ENCODE measurements around the gene SLC6A8. TPM values are rescaled to one million over a fixed set of nuclear protein-coding genes. Genes with fewer than 3 reads are reported as not detected.

The SLC6A8 gene
- polyA plus RNA-seq, 2 of the 4 experiments (the other 2 are of a cell fraction): 2.0 to 6.1 TPM

DNA sequence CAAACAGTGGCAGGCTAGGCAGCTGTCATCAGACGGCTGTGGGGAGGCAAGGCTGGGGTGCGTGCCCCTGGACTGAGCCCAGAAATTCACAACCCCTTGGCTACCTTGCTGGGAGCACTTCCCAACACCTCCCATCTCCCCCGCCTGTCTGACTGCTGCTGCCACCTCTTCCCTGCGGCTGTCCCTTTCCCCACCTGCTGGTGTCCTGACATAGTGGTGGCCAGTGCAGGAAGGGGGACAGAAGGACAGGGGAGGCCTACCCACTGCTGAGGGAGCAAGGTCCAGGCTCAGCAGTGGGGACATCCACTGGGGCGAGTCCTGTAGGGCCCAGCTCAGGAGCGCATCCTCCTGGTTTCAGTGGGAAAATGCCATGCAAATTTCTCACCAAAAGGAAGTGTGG, 40.4 kb downstream of the SLC6A8 start:
- H3K9me3 ChIP-seq: no peaks in the 10 kb centered on the region
- DNase-seq (ENCODE audit: low read depth in 1 of 2, low spot score in 1 of 2) (no peak), ATAC-seq (no peak), FAIRE-seq (no peak)
- H3K27ac ChIP-seq: no peak overlapping the region
- 91% methylated on average over 5 of the region's 6 CpGs for WGBS (ENCODE audit: missing lambda C conversion rate)
- no peak for TF ChIP-seq RFX5 (IDR thresholded peaks at IDR 0.05)
- TF ChIP-seq CHD4 (IDR thresholded peaks at IDR 0.05; ENCODE audit: borderline replicate concordance): no peak
- no peak for TF ChIP-seq GATA3 (IDR thresholded peaks at IDR 0.05; ENCODE audit: borderline replicate concordance)
- TF ChIP-seq, protein P1, sequence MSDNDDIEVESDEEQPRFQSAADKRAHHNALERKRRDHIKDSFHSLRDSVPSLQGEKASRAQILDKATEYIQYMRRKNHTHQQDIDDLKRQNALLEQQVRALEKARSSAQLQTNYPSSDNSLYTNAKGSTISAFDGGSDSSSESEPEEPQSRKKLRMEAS (IDR thresholded peaks at IDR 0.05): no peak
- no peak for TF ChIP-seq KDM5A (IDR thresholded peaks at IDR 0.05)
- TF ChIP-seq, protein P2, sequence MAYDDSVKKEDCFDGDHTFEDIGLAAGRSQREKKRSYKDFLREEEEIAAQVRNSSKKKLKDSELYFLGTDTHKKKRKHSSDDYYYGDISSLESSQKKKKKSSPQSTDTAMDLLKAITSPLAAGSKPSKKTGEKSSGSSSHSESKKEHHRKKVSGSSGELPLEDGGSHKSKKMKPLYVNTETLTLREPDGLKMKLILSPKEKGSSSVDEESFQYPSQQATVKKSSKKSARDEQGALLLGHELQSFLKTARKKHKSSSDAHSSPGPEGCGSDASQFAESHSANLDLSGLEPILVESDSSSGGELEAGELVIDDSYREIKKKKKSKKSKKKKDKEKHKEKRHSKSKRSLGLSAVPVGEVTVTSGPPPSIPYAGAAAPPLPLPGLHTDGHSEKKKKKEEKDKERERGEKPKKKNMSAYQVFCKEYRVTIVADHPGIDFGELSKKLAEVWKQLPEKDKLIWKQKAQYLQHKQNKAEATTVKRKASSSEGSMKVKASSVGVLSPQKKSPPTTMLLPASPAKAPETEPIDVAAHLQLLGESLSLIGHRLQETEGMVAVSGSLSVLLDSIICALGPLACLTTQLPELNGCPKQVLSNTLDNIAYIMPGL (CRISPR knock-in tag; IDR thresholded peaks at IDR 0.05; ENCODE audit: borderline replicate concordance): no peak
- no peak for TF ChIP-seq MYC (IDR thresholded peaks at IDR 0.05; ENCODE audit: borderline replicate concordance, low read length)
- TF ChIP-seq, protein P3, sequence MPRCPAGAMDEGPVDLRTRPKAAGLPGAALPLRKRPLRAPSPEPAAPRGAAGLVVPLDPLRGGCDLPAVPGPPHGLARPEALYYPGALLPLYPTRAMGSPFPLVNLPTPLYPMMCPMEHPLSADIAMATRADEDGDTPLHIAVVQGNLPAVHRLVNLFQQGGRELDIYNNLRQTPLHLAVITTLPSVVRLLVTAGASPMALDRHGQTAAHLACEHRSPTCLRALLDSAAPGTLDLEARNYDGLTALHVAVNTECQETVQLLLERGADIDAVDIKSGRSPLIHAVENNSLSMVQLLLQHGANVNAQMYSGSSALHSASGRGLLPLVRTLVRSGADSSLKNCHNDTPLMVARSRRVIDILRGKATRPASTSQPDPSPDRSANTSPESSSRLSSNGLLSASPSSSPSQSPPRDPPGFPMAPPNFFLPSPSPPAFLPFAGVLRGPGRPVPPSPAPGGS (IDR thresholded peaks at IDR 0.05): no peak
- H3K4me1 ChIP-seq: peaks cover 16% of the 10 kb centered on the region
- POLR2A ChIA-PET: no interaction called here
- no peak overlapping the region for H3K4me2 ChIP-seq
- no peak overlapping the region for H3K4me3 ChIP-seq
- CTCF ChIA-PET: interaction anchor here (0.9 to 1.2 kb wide), 2 partner anchors 20 to 83 kb away, joined by 3 to 4 read pairs; no protein-coding TSS in a partner anchor

DNA sequence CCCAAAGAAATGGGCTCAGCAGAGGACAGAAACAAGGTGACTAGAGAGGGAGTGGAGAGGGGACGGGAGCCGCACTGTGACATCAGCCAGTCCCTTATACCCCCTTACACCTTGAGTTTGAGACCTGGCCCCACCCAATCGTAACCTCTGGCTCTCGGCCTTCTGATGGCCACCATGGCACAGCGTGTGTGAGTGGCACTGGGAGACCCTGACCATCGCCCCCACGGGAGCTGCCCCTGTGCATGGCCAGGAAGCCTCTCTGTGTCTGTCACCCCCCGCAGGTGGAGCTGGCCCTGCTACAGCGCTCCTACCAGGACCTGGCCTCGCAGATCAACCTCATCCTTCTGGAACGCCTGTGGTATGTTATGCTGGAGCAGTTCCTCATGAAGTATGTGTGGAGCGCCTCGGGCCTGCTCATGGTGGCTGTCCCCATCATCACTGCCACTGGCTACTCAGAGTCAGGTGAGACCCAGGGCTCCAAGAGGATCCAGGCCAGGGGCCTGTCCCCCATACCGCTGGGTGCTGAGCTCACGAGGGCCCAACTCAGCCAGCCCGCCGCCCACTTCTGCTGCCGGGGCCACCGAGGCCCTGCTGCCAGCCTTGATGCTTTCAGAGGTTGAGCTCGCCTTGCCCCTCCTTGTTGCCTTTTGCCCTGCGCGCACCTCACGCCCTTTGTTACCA, 41.4 kb downstream of the SLC6A8 start:
- ChIA-PET CTCF (no interaction called here), POLR2A (no interaction called here)
- H3K4me3 ChIP-seq: no peak overlapping the region
- peaks cover 16% of the 10 kb centered on the region for H3K4me1 ChIP-seq
- FAIRE-seq (no peak), ATAC-seq (no peak), DNase-seq (ENCODE audit: low read depth in 1 of 2, low spot score in 1 of 2) (no peak)
- H3K27ac ChIP-seq: no peak overlapping the region
- TF ChIP-seq RARB (CRISPR knock-in tag; IDR thresholded peaks at IDR 0.05): no peak
- no peak for TF ChIP-seq EHMT2 (IDR thresholded peaks at IDR 0.05; ENCODE audit: low read depth)
- no peak for TF ChIP-seq MAFK (IDR thresholded peaks at IDR 0.05; ENCODE audit: partially characterized antibody)
- TF ChIP-seq EHF (CRISPR knock-in tag; IDR thresholded peaks at IDR 0.05): no peak
- TF ChIP-seq TP53 (CRISPR knock-in tag; IDR thresholded peaks at IDR 0.05): no peak
- TF ChIP-seq PHF8 (IDR thresholded peaks at IDR 0.05; ENCODE audit: borderline replicate concordance, low read depth): no peak
- TF ChIP-seq, protein P3 (IDR thresholded peaks at IDR 0.05): no peak
- TF ChIP-seq, protein P4, sequence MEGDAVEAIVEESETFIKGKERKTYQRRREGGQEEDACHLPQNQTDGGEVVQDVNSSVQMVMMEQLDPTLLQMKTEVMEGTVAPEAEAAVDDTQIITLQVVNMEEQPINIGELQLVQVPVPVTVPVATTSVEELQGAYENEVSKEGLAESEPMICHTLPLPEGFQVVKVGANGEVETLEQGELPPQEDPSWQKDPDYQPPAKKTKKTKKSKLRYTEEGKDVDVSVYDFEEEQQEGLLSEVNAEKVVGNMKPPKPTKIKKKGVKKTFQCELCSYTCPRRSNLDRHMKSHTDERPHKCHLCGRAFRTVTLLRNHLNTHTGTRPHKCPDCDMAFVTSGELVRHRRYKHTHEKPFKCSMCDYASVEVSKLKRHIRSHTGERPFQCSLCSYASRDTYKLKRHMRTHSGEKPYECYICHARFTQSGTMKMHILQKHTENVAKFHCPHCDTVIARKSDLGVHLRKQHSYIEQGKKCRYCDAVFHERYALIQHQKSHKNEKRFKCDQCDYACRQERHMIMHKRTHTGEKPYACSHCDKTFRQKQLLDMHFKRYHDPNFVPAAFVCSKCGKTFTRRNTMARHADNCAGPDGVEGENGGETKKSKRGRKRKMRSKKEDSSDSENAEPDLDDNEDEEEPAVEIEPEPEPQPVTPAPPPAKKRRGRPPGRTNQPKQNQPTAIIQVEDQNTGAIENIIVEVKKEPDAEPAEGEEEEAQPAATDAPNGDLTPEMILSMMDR (IDR thresholded peaks at IDR 0.05): no peak
- no peak for TF ChIP-seq ESRRA (IDR thresholded peaks at IDR 0.05; ENCODE audit: borderline replicate concordance, low read length)
- TF ChIP-seq, protein P5, sequence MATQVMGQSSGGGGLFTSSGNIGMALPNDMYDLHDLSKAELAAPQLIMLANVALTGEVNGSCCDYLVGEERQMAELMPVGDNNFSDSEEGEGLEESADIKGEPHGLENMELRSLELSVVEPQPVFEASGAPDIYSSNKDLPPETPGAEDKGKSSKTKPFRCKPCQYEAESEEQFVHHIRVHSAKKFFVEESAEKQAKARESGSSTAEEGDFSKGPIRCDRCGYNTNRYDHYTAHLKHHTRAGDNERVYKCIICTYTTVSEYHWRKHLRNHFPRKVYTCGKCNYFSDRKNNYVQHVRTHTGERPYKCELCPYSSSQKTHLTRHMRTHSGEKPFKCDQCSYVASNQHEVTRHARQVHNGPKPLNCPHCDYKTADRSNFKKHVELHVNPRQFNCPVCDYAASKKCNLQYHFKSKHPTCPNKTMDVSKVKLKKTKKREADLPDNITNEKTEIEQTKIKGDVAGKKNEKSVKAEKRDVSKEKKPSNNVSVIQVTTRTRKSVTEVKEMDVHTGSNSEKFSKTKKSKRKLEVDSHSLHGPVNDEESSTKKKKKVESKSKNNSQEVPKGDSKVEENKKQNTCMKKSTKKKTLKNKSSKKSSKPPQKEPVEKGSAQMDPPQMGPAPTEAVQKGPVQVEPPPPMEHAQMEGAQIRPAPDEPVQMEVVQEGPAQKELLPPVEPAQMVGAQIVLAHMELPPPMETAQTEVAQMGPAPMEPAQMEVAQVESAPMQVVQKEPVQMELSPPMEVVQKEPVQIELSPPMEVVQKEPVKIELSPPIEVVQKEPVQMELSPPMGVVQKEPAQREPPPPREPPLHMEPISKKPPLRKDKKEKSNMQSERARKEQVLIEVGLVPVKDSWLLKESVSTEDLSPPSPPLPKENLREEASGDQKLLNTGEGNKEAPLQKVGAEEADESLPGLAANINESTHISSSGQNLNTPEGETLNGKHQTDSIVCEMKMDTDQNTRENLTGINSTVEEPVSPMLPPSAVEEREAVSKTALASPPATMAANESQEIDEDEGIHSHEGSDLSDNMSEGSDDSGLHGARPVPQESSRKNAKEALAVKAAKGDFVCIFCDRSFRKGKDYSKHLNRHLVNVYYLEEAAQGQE (IDR thresholded peaks at IDR 0.05): no peak
- no peak for TF ChIP-seq CHD2 (IDR thresholded peaks at IDR 0.05; ENCODE audit: low read length, partially characterized antibody)
- TF ChIP-seq, protein P2 (CRISPR knock-in tag; IDR thresholded peaks at IDR 0.05; ENCODE audit: borderline replicate concordance): no peak
- TF ChIP-seq KDM1A (IDR thresholded peaks at IDR 0.05; ENCODE audit: low read depth): no peak
- TF ChIP-seq, protein P6, sequence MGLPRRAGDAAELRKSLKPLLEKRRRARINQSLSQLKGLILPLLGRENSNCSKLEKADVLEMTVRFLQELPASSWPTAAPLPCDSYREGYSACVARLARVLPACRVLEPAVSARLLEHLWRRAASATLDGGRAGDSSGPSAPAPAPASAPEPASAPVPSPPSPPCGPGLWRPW (IDR thresholded peaks at IDR 0.05): no peak
- TF ChIP-seq, protein P1 (IDR thresholded peaks at IDR 0.05): no peak
- no peak for TF ChIP-seq JUN (IDR thresholded peaks at IDR 0.05)
- H3K4me2 ChIP-seq: no peak overlapping the region
- 95% methylated on average over 15 of the region's 23 CpGs for WGBS (ENCODE audit: missing lambda C conversion rate)
- H3K9me3 ChIP-seq: no peaks in the 10 kb centered on the region

Data from A549 (cell line).